K562 (cell line): ENCODE data around the gene PBXIP1. TPM values are rescaled to one million over a fixed set of nuclear protein-coding genes. Genes with fewer than 3 reads are reported as not detected.

ENCODE experiments used
- ATF7 ChIP-seq: fragments of 450-650 bp; IDR thresholded peaks from 2 replicates; pipeline ENCODE4 v1.7.1; 2014; ENCODE audit warnings: mild to moderate bottlenecking, moderate library complexity
- HEY1 ChIP-seq: fragments of 250-450 bp; sonication (Bioruptor Pico); IDR thresholded peaks from 2 replicates; pipeline ENCODE4 v1.5.0; 2020; ENCODE audit warnings: mild to moderate bottlenecking, moderate library complexity, borderline replicate concordance
- MYBL2 ChIP-seq, 2 experiments: fragments of 450-650 bp in 1 of 2; sonication (generic) in 1 of 2; formaldehyde crosslinking in 1 of 2; IDR thresholded peaks; 2 replicates each; pipeline versions ENCODE4 v1.6.1 to v1.8.1; 2017 to 2022; ENCODE audit warnings: borderline replicate concordance in 1 of 2, inconsistent platforms in 1 of 2, low read depth in 1 of 2, mild to moderate bottlenecking in 1 of 2, missing genetic modification reagents in 1 of 2, moderate library complexity in 1 of 2
- NCOR1 ChIP-seq: fragments of 450-650 bp; IDR thresholded peaks from 2 replicates; pipeline ENCODE4 v1.6.1; 2016; ENCODE audit warnings: mild to moderate bottlenecking, moderate library complexity
- NFYB ChIP-seq: IDR thresholded peaks from 2 replicates; pipeline ENCODE4 v1.6.1; 2011; ENCODE audit warnings: mild to moderate bottlenecking, moderate library complexity; ENCODE audit not compliant: insufficient read length; ENCODE audit errors: extremely low read depth
- POLR2AphosphoS5 ChIP-seq: IDR thresholded peaks from 2 replicates; pipeline ENCODE4 v1.6.1; 2011; ENCODE audit warnings: mild to moderate bottlenecking, low read depth, low read length, moderate library complexity; ENCODE audit not compliant: control insufficient read depth, insufficient read depth
- POLR2H ChIP-seq: IDR thresholded peaks from 2 replicates; pipeline ENCODE4 v1.6.1; 2016; ENCODE audit warnings: missing genetic modification characterization, low read depth, mild to moderate bottlenecking, control low read depth, missing compliant biosample characterization, moderate library complexity
- POLR3G ChIP-seq: IDR thresholded peaks from 2 replicates; pipeline ENCODE4 v1.6.1; 2011; ENCODE audit not compliant: insufficient read length, insufficient replicate concordance; ENCODE audit errors: extremely low read depth
- PRDM10 ChIP-seq: fragments of 450-650 bp; IDR thresholded peaks from 2 replicates; pipeline ENCODE4 v1.6.1; 2018; ENCODE audit not compliant: partially characterized antibody
- PTTG1 ChIP-seq: fragments of 450-650 bp; IDR thresholded peaks from 2 replicates; pipeline ENCODE4 v1.6.1; 2016; ENCODE audit warnings: low read depth, mild to moderate bottlenecking, missing genetic modification characterization, missing compliant biosample characterization
- RBFOX2 ChIP-seq: fragments of 200-400 bp; formaldehyde crosslinking; IDR thresholded peaks from 2 replicates; pipeline ENCODE4 v1.6.1; 2017; ENCODE audit warnings: low read depth, mild to moderate bottlenecking, low read length, moderate library complexity
- RNF2 ChIP-seq: sonication (generic); IDR thresholded peaks from 2 replicates; pipeline ENCODE4 v1.6.1; 2016
- SRSF3 ChIP-seq: fragments of 200-400 bp; formaldehyde crosslinking; IDR thresholded peaks from 2 replicates; pipeline ENCODE4 v1.6.1; 2016; ENCODE audit warnings: mild to moderate bottlenecking, low read length, moderate library complexity; ENCODE audit not compliant: insufficient read depth
- ZBED1 ChIP-seq: IDR thresholded peaks from 2 replicates; pipeline ENCODE4 v1.6.1; 2014
- ZNF165 ChIP-seq: fragments of 250-450 bp; sonication (Bioruptor Pico); IDR thresholded peaks from 2 replicates; pipeline ENCODE4 v1.4.0; 2020; ENCODE audit warnings: borderline replicate concordance
- ZNF175 ChIP-seq: fragments of 200-800 bp; sonication (Bioruptor generic); IDR thresholded peaks from 2 replicates; pipeline ENCODE4 v1.6.1; 2016; ENCODE audit warnings: low read depth, mild to moderate bottlenecking, missing genetic modification characterization, missing compliant biosample characterization
- ZNF217 ChIP-seq: sonication (generic); formaldehyde crosslinking; IDR thresholded peaks from 2 replicates; pipeline ENCODE4 v1.8.0; 2022; ENCODE audit warnings: mild to moderate bottlenecking, missing genetic modification reagents
- ZNF316 ChIP-seq: fragments of 450-650 bp; IDR thresholded peaks from 2 replicates; pipeline ENCODE4 v1.6.1; 2016
- ZNF354B ChIP-seq: fragments of 250-450 bp; sonication (Bioruptor Pico); IDR thresholded peaks from 2 replicates; pipeline ENCODE4 v1.4.0; 2020
- polyA plus RNA-seq, 8 experiments: library from polyadenylated mRNA; depleted of rRNA in 4 of 8; stranded (reverse) in 5 of 8; unstranded in 3 of 8; fragments of >200 nt; fragmentation: Nextera tagmentation in 2 of 8; fragmentation: Illumina TruSeq in 1 of 8; extraction: Ambion mirVana in 2 of 8; extraction: Trizol in 1 of 8; gene quantifications; 2 replicates each; pipeline versions ENCODE4 v1.2.1 to v1.2.3, GENCODE V29; 2011 to 2014; ENCODE audit warnings: inconsistent platforms in 1 of 8, missing spikeins in 1 of 8
- total RNA-seq, 7 experiments: library from RNA; depleted of rRNA in 6 of 7; stranded (reverse); fragments of >200 nt in 6 of 7; fragmentation: Illumina TruSeq in 2 of 7; extraction: Trizol in 2 of 7; gene quantifications; 2 replicates each; pipeline versions ENCODE4 v1.2.1 to v1.2.3, GENCODE V29; 2011 to 2021; ENCODE audit warnings: low replicate concordance in 1 of 7
- TF ChIP-seq, protein P1 (sequence below): conservative IDR thresholded peaks from 2 replicates; pipeline ENCODE4 v1.6.1; 2011; ENCODE audit warnings: low read depth, mild to moderate bottlenecking, low read length; ENCODE audit not compliant: control insufficient read depth
- TF ChIP-seq, protein P2 (sequence below): fragments of 250-450 bp; sonication (Bioruptor Pico); IDR thresholded peaks from 2 replicates; pipeline ENCODE4 v1.8.0; 2022; ENCODE audit warnings: moderate library complexity, mild to moderate bottlenecking, inconsistent platforms

PBXIP1 gene
- total and polyA plus RNA-seq, 9 of the 15 experiments (the other 6 are each of a cell fraction or from before 2014, with no cell fraction given), result 0.13 to 8.3 (median 5.8) TPM

DNA sequence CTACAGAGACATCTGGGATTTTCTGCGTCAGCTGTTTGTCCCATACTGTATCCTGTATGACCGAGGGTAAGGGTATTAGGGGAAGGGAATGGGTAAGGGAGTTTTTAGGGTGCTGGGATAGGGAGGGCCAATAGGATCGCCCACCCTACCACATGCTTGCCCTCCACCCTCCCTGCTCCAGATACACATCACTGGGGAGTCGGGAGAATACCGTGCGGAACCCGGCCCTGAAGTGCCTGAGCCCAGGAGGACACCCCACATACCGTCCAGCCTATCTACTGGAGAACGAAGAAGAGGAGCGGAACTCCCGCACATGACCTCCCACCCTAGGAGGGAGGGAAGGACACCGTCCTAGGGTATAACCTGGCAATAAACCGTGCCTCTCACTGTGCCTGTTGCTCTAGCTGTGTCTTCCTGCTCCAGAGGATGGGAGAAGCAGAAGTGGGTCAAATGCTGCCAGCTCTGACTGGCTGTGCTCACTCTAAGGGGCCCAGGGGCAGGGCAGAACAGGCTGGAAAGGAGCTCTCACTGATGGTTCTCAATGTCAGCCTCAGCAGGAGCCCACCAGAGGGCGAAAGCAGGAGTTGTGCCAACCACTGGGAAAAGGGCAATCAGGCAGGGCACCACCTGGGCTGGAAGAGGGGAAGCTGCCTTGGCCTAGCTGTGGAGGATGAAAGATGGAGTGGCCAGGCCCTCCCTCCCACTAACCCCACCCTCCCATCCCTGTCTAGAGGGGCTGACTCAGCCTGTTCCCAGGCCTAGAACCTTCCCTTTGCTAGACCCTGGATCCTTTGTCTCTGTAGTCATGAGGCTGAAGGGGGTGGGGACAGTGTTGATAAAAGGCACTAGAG is 37.0 kb upstream of the PBXIP1 start (continued):
- TF ChIP-seq, protein P1, sequence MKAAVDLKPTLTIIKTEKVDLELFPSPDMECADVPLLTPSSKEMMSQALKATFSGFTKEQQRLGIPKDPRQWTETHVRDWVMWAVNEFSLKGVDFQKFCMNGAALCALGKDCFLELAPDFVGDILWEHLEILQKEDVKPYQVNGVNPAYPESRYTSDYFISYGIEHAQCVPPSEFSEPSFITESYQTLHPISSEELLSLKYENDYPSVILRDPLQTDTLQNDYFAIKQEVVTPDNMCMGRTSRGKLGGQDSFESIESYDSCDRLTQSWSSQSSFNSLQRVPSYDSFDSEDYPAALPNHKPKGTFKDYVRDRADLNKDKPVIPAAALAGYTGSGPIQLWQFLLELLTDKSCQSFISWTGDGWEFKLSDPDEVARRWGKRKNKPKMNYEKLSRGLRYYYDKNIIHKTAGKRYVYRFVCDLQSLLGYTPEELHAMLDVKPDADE, result no peak
- no peak for TF ChIP-seq ZNF175 (CRISPR knock-in tag)
- TF ChIP-seq, protein P2, sequence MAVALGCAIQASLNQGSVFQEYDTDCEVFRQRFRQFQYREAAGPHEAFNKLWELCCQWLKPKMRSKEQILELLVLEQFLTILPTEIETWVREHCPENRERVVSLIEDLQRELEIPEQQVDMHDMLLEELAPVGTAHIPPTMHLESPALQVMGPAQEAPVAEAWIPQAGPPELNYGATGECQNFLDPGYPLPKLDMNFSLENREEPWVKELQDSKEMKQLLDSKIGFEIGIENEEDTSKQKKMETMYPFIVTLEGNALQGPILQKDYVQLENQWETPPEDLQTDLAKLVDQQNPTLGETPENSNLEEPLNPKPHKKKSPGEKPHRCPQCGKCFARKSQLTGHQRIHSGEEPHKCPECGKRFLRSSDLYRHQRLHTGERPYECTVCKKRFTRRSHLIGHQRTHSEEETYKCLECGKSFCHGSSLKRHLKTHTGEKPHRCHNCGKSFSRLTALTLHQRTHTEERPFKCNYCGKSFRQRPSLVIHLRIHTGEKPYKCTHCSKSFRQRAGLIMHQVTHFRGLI (CRISPR knock-in tag), result no peak
- no peak for TF ChIP-seq HEY1 (CRISPR knock-in tag)
- TF ChIP-seq PTTG1 (tag), result no peak
- no peak for TF ChIP-seq NCOR1
- no peak for TF ChIP-seq POLR3G
- TF ChIP-seq POLR2AphosphoS5, result peak; percentile 47; the same call in 1 of the 2 replicates
- no peak for TF ChIP-seq SRSF3
- TF ChIP-seq ATF7, result no peak
- TF ChIP-seq ZNF165 (CRISPR knock-in tag), result no peak
- TF ChIP-seq ZNF217 (CRISPR knock-in tag), result no peak
- TF ChIP-seq ZNF316, result peak; percentile 62
- no peak for TF ChIP-seq MYBL2 (IDR thresholded peaks at IDR 0.05; ENCODE audit: low read depth)
- no peak for TF ChIP-seq MYBL2 (CRISPR knock-in tag; IDR thresholded peaks at IDR 0.05; ENCODE audit: borderline replicate concordance)
- peak; percentile 22; the same call in 1 of the 2 replicates for TF ChIP-seq RBFOX2
- TF ChIP-seq ZNF354B (CRISPR knock-in tag), result no peak
- TF ChIP-seq POLR2H (tag), result no peak
- TF ChIP-seq NFYB, result no peak
- TF ChIP-seq RNF2, result no peak
- TF ChIP-seq PRDM10, result peak; percentile 5
- no peak for TF ChIP-seq ZBED1
